NCI-H345 treated with DMSO at 0.1 percent for 48 hours (cell line): Measurements from ENCODE around the gene POLR2J3.
"Not testable (repeated sequence)": the region's sequence is repeated elsewhere in the genome, so short reads cannot be mapped to it uniquely, and the experiment has no call there.

Experiments used
- DNase-seq: peaks from one replicate; lab custom pipeline; 2025; ENCODE audit not compliant: unreplicated experiment; lab: John Stamatoyannopoulos, UW

POLR2J3 gene

DNA sequence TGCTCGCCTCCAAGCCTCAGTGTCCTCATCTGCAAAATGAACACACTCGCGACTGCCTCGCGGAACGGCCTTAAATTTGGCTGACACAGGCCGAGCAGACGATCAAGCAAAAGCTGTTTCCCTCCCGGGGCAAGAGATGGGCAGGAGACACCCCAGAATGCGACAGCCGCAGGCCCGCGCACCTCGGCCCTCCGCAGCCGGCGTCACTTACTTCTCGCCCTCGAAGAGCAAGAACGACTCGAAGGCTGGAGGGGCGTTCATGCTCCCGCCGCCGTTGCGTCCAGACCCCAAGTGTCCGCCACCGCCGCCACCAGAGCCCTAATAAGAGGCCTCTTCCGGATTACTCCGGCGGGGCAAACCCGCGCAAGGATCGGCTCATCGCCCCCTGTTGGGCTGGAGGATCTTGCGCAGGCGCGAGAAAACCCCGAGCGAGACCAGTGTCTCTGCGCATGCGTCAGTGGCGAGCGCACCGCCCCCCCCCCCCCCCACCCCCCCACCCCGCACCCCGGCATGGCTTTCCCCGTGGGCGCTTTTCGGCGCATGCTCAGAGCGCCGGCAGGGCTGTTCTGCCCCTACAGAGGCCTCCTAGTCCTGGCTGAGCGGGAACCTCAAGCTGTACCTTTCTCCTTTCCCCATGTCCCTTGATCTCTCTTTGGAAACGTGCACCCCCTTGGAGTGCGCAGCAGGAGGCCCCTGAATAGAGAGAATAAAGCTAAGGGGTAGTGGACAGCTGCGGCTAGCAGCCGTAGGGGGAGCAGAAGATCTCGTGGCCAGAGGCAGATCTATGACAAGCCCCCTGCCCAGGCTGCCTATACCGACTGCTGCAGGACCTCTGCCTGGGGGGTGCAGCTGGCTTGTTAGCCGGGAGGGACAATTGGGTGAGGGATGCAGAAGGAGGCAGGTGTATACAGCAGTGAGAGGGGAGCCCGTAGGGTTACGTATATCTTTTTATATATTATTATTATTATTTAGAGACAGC lies at the start of gene POLR2J3:
Gene POLR2J3 (minus strand): TSS at position 323 of the 979 bp plus-strand sequence. CDS start 62 bp downstream, at position 261.
- not testable (repeated sequence) for DNase-seq

DNA sequence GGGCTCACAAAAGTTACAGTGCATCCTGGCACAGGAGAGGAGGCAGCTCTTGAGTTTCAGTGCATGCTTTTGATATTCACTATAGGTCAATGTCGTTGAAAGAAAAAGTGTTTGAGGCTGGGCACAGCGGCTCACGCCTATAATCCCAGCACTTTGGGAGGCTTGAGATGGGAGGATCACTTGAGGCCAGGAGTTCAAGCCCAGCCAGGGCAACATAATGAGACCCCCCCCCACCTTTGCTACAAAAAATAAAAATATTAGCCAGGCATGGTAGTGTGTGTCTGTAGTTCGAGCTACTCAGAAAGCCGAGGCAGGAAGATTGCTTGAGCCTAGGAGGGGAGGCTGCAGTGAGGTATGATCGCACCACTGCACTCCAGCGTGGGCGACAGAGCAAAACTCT lies 45.7 kb upstream of the POLR2J3 start:
- DNase-seq, result not testable (repeated sequence)

DNA sequence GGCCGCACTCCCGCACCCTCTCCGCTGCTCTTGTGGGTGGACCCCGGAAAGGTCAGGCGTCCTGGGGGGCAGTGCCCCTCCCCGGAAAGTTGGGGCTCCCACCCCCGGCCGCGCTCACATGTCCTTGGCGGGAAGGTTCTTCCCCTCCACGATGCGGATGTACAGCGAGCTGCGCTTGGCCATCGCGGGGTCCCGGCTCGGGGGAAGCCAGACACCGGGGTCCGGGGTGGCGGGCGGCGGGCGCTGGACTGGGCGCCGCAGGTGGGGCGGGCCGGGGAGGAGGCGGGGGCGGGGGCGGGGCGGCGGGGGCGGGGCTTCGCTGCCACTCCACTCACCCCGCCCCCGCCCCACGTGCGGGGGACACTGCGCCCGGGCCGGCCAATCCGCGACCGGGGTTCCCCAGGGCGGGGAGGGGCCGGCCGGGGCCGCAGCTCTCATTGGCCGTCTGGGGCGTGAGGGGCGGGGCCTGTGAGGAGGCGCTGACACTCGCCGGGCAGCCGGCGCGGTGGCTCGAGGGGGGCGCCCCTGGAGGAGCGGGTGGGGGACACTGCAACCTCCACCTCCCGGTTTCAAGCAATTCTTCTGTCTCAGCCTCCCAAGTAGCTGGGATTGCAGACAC lies 44.2 kb upstream of the POLR2J3 start, which contains the start of gene RASA4:
Gene RASA4 (minus strand): TSS at position 250 of the 619 bp plus-strand sequence. CDS start 67 bp downstream, at position 183.
- not testable (repeated sequence) for DNase-seq

DNA sequence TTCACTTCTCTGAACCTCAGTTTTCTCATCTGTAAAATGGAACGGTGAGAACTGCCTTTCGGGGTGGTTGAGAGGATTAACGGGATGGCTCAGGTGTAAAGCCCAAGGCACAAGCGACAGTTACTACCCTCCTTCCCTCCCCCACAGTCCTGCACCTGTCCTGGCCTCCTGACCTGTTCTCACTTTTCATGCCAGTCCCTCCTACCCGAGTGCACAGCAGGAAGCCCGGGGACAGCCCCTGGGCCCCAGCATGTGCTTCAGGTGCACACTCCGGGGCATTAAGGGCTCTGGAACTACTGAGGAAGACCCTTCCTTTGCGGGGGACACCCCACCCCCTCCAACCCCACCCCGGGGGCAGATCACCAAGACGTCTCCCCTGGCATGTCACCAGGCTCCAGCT lies 43.5 kb upstream of the POLR2J3 start:
- DNase-seq, result not testable (repeated sequence)

DNA sequence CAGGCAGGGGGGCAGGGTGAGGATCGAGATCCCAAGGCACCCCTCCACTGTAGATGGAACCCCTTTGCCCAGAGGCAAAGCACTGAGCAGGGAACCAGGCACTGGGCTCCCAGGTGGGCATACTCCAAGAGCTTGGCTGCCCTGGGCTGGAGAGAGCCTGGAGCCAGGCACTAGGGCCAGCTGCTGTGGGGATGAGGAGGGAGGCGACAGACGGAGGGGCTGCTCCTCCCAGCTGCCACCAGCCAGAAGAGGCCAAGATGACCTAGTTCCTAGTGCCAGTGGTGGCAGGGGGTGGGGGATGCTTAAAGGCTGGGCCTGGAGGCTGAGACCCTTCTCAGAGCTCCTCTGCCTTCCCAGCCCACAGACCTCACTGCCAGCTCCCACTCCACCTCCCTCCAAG lies 42.5 kb upstream of the POLR2J3 start:
- DNase-seq, result not testable (repeated sequence)

DNA sequence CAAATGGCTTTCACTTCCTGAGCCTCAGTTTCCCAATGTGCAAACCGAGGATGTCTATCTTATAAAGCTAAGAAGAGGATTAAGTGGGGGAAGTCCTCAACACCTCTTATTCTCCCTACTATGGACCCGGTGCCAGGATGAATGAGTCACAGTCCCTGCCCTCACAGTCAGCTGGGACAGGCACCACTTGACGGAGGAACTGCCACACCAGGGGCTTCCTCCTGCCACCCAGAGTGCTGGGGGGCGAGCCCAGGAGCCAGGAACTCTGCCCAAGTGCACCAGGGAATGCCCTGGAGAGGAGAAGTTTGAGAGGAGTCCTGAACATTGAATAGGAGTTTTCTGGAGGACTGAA lies 41.9 kb upstream of the POLR2J3 start:
- not testable (repeated sequence) for DNase-seq

DNA sequence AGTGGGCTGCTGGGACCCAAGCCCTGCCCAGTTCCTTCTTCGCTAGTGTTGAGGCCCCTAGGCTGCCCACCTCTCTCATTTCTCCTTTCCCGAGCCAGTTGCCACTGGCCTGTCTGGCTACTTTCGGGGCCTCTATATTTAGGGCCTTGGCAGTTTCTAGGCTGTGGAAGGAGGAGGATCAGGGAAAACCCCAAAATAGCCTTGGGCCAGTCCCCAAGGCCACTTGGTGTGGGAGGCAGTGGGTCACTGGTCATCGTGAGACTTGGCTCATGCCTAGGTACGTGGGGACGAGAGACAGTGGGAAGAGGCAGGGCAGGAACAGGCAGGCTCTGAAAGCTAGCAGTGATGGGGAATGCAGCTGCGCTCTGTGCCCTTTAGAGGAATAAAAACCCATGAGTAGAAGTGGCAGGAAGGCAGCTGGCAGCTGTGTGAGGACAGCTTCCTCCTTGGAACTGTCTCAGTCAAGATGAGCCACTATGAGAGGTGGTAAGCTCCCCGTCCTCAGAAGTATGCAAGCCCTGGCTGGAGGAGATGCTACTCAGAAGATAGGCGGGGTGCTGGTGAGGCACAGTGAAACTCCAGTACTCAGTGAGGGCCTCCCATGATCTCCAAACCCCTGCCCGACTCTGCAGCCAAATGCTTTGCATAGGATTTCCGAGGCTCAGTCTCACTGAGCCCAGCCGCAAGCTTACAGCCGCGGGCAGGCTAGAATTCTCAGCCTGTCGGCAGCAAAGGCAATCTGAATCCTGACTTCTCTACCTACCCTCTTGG lies 41.4 kb upstream of the POLR2J3 start:
- DNase-seq, result not testable (repeated sequence)

DNA sequence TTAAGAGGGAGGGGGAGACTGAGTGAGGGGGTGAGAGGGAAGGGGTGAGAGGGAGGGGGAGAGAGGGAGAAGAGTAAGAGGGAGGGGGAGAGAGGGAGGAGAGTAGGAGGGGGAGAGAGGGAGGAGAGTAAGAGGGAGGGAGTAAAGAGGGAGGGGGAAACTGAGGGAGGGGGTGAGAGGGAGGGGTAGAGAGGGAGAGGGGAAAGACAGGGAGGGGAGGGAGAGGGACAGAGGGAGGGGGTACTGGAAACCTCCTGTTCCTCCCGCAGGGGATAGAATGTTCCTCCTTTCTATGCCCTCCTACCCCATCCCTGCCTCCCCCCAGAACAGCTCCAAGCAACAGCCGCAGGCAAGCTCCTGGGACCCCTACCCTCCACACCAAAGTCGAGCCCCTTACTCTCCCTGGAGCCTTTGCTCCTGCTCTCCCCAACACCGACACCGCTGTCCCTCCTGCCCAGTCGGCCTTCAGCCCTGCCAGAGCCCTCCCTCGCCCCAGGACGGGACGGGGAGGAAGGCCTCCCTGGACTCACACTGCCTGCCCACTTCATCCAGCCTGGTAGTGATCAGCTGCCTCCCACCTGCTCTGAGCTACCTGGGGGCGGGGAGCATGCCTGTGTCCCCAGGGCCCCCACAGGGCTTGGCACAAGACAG lies 39.4 kb upstream of the POLR2J3 start:
- not testable (repeated sequence) for DNase-seq

DNA sequence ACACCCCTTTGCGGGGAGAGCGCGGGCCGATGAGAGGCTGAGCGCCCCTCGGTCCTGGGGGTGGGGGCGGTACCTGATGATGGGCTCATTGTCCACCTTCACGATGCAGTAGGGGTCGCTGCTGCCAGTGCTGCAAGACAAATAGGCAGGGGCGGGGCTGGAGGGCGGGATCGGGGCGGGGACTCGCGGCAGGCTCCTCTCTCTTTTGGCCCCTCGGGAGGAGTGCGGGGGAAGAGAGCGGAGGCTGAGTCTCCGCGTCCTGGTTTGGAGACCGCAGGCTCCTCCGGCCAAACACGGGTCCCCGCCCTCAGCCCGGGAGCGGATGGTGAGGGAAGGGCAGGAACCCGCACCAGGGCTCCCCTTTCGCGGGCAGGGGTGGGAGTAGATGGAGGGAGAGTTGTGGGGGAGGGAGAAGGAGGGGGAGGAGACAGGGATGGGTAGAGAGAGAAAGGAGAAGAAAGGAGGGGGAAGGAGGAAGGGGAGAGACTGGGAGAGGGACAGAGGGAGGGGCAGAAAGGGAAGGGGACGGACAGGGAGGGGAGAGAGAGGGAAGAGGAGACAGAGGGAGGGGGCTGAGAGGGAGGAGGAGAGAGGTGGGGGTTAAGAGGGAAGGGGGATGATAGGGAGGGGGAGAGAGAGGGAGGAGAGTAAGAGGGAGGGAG lies 38.8 kb upstream of the POLR2J3 start:
- DNase-seq, result not testable (repeated sequence)

DNA sequence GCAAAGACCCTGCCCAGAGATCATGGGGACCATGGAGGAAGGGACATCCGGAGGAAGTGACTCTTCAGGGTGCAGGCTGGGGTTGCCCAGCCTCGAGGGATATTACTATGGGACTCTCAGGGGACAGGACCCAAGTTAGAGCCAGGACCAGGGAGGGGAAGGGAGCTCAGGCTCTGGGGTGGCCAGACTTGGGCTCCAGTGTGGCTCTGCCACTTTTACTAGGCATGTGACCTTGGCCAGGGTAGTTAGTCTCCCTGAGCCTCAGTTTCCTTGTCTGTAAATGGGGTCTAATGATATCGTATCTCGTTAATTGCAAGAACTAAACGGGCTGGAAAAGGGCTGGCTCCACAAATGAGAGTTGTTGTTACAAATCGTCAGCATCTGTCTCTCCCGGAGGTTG lies 38.1 kb upstream of the POLR2J3 start:
- not testable (repeated sequence) for DNase-seq

DNA sequence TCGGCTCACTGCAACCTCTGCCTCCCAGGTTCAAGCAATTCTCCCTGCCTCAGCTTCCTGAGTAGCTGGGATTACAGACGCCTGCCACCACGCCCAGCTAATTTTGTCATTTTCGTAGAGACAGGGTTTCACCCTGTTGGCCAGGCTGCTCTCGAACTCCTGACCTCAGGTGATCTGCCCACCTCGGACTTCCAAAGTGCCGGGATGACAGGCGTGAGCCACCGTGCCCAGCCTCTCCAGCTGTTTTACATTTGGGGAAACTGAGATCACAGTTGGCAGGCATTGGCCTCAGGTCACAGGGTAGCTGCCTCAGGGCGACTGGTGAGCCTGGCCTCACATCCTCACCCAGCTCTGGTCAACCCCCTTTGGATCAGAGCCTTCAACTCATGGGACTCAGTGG lies 37.4 kb upstream of the POLR2J3 start:
- DNase-seq, result not testable (repeated sequence)

DNA sequence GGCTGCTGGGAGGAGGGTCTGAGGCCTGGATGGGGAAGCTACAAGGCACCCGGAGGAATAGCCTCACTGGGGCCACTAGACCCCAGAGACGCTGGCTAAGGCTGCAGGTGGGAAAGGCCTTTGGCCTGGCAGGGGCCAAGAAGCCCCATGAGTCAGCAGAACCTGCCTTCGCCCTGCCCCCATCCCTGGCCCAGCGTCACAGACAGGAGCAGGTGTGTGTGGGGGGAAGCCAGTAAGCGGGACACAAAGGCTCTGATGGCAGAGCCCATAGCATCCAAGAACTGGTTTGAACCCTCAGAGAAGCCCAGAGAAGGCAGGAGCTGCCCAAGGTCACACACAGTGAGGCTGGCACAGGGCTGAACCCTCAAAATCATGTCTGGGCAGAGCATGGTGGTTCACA lies 34.5 kb upstream of the POLR2J3 start:
- not testable (repeated sequence) for DNase-seq

DNA sequence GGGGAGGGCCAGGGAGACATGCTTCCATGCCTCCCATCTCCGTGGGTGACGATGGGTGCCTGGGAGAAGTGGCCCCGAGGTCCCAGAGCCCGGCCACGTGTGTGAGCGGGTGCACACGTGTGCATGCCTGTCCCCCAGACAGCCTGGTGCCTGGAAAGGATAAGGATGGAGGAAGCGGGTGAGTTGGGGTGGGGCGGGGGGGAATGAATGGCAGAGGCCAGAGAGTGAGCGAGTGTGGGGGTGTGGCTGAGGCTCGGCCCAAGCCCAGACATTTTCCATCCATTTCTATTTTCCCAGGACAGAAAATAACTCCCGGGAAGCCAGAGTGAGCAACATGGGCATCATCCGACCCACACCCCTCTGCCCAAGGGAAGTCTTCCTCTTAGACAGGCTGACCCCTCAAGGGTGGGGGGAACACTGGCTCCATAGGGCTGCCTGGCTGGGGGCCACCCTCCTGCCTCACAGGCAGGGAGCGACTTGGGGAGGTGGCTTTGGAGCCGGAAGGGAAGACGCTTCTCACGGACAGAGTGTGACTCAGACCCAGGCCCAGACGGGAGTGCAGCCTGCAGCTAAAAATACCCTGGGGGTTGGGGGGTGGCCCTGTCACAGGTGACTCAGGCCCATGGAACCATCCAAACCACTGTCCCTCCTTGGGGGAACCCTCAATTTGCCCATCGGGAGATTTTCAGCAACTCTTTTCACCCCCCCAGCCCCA lies 32.2 kb upstream of the POLR2J3 start:
- not testable (repeated sequence) for DNase-seq

DNA sequence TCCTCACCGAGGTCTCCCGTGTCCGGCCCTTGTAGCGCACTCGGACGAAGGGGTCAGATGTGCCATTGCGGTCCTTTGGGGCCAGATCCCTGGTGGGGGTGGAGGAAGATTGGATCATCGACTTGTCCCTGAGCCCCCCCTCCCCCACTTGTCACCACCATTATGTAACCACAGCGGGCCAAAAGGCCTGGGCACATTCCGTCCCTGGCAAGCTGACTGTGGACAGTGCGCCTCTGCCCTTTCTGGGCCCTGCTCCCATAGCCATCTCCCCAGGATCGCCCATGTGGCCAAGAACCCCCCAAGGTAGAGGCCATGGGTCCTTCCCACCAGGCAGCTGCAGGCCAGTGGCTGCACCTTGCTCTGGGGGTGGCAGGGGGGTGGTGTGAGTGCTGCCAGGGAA lies 29.9 kb upstream of the POLR2J3 start:
- not testable (repeated sequence) for DNase-seq

DNA sequence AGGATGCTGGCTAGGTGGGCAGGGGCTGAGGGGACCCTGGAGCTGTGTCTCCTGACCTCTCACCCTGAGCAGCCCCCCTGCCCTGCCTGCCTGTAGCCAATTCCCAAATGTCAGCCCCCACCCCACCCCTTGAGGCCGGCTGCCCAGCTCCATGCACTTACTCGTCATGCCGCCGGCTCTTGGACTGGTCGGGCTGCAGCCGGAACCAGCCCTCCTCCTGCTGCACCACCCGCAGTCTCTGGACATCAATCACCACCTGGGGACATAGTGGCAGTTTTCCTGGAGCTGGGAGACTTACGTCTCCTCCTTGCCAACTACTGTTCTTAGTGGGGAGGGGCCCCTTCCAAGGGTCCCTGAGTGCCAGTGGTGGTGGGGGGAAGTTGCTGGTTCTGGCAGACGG lies 27.3 kb upstream of the POLR2J3 start:
- not testable (repeated sequence) for DNase-seq

DNA sequence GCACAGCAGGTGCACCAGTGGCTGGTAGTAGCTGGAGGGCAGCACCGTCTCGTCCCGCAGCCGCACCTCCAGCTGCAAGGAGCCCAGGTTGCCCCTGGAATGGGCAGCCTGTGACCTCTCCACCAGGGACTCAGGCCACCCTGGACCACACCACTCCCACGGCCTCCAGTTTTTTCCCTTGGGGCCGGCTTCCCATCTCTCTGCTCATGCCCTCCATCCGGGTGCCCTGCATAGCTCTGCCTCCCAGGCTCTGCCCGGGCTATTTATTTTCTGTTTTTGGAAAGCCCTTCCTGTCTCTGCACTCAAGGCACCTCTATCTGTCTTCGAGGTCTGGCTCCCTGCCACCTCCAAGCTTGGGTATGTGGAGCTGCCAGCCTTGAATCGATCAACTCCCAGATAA lies 23.7 kb upstream of the POLR2J3 start:
- DNase-seq, result not testable (repeated sequence)

DNA sequence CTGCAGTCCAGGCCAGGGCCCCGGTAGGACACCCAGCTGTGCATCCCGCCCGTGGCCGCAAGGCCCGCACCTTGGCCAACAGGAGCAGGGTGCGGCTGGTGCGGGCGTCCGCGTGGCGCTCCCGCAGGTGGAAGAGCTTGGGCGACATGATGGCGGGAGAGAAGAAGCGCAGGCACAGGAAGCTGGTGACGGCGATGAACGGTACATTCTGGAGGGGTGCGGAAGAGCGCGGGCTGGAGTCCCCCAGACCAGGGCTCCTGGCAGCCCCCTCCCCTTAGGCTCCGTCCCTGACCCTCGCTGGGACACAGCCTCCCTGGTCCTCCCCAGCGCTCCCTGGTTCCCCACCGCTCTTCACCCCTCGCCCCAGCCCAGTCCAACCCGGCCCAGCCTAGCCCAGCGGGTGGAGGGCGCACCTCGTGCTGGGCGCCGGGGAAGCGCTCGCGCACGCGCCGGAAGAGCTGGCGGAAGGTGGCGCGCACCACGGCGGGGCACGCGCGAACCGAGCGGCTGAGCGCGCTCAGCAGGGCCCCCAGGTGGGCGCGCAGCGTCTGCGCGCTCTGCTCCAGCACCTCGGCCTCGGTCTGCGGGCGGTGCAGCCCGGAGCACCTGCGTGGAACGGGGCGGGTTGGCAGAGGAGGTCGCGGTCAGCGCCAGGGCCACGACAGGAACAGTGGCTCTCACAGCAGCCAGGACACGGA lies 21.4 kb upstream of the POLR2J3 start:
- not testable (repeated sequence) for DNase-seq

DNA sequence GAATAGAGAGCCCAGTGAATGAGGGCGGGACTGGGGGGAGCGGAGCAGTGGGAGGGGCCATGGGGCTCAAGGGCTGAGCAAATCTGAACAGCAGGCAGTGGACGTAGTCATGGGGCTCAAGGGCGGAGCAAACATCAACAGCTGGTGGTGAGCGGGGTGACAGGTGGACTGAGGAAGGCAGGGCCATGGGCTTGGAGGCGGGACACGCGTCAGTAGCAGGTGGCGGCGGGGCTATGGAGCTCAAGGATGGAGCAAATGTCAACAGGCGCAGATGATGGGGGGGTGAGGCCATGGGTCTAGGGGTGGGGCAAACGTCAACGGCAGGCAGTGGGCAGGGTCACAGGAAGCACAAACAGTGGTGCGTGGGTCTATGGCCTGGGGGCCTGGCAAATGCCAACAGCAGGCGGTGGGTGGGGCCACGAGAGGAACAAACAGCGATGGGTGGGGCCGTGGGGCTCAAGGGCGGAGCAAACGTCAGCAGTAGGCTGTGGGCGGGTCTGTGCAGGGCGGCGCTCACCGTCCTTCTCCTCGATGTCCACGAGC lies 20.2 kb upstream of the POLR2J3 start:
- not testable (repeated sequence) for DNase-seq

DNA sequence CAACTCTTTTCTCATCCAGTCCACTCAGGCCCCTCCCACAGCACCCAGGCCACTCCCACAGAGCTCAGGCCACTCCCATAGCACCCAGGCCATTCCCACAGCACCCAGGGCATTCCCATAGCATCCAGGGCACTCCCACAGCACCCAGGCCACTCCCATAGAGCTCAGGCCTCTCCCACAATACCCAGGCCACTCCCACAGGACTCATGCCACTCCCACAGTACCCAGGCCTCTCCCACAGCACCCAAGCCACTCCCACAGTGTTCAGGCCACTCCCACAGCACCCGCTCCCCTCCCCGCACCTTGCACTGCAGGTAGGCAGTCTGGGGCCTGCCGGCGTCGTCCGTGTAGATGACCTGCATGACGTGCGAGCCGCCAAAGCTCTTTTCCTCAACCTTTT lies 17.5 kb upstream of the POLR2J3 start:
- not testable (repeated sequence) for DNase-seq
